Measurements from ENCODE around the gene CPOX.
"Not testable (repeated sequence)": the region's sequence is repeated elsewhere in the genome, so short reads cannot be mapped to it uniquely, and the experiment has no call there.

The CPOX gene

DNA sequence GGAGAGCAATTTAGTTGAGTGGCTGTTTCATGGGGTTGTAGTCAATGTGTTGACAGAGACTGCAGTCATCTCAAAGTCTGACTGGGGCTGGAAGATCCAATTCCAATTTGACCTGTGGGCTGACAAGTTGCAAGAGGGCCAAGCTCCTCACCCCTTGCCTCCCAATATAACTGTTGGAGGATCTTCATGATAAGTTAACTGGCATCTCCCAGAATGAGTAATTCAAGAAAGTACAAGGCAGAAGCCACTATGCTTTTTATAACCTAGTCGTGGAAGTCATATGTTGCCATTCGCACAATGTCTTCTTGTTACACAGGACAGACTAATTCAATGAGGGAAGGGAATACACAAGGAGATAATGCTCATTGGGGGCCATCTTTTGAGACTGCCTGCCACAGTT lies 32.5 kb downstream of the CPOX start:
- DNase-seq: no peak

DNA sequence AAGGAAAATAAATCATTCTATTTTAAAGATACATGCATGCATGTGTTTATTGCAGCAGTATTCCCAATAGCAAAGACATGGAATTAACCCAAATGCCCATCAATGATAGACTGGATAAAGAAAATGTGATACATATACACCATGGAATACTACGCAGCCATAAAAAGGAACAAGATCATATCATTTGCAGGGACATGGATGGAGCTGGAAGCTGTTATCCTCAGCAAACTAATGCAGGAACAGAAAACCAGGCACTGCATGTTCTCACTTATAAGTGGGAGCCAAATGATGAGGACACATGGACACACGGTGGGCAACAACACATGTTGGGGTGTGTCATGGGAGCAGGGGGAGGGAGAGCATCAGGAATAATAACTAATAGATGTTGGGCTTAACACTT lies 33.6 kb downstream of the CPOX start:
- not testable (repeated sequence) for DNase-seq

DNA sequence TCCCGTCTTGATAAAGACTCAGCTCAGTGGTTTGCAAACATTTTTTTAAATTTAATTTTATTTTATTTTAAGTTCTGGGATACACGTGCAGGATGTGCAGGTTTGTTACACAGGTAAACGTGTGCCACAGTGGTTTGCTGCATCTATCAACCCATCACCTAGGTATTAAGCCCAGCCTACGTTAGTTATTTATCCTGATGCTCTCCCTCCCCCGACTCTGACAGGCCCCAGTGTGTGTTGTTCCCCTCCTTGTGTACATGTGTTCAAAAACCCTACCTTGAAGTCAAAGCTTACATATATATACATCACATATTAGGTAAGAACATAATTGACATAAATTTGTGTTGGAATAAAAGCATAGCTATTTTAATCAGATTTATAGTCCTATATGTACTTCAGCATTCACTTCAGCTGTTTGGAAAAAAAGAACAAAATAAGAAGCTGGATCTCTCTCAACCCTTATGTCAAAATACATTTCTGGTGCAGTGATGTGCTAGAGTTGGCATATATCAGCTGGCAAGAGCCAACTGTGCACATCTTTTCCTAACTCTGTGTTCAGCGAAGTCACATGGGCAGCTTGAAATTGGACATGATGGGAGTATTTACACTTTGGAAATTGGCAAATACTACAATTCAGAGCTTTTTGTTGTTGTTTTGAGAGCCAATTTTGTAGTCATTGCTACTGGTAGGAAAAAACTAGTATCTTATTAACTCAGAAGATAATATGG lies 35.1 kb downstream of the CPOX start:
- DNase-seq: no peak

DNA sequence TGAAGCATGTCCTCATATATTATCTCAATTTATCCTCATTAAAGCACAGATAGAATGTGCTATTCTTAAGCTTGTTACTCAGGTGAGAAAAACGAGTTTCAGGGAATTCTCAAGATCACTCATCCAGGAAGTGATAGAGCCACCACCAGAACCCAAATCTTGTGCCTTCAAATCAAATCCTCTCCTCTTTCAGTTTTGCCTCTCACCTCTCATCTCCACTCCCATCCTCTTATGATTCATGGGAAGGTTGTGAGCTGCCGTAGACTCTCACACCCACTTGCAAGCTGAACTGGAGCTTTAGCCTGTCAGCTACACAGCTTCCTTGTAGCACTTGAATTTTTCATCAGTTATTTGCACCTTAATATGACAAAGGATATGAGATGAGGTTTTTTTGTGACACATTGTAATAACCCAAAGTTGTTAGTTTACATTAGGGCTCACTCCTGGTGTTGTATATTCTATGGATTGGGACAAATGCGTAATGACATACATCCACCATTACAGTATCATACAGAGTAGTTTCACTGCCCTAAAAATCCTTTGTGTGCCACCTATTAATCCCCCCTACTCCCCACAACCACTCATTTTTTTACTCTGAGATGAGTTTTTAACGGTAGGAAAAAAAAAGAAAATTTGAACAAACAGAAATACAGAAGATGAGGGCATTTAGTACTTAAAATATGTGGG lies 35.9 kb downstream of the CPOX start:
- no peak for DNase-seq

DNA sequence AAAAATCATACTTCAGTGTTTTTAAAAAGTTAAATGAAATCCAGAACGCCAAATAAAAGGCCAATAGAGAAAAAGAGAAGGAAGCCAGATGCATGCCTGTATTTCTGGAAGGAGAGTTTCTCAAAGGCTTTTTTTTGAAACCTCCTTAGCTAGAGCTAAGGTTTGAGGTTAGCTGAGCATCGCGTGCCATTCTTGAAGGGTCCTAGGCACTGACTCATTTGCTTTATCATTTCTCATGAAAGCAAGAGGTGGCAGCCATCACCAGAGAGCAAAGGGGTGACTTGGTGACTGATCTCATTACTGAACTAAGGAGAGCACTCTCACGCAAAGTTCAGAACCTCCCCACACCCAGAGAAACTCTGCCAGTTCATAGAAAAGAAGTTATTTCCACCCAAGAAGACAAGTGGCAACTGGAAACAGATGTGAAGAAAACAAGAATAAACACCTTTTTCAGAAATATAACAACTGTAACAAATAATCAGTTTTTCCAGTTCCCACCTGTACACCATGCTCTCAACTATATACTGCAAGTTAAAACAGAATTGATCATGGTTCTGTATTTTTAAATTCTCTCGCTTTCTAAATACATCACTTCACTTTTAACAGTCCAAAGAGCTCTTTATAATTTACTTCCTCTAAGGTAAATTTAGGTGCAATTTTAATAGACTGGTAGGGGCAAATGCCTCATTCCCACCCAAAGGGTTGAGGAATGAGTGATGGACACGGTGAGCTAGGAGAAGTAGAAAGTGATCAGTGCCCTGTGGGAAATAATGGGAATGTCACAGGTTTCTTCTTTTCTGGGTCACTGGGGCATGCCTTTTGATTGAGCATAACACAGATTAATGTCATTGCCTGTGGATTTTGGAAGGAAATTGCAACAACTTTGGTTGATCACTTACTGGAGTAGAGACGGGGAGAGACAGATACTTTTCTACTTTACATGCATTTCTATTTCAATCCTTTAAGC lies 37.0 kb downstream of the CPOX start:
- DNase-seq: peak; percentile 73

DNA sequence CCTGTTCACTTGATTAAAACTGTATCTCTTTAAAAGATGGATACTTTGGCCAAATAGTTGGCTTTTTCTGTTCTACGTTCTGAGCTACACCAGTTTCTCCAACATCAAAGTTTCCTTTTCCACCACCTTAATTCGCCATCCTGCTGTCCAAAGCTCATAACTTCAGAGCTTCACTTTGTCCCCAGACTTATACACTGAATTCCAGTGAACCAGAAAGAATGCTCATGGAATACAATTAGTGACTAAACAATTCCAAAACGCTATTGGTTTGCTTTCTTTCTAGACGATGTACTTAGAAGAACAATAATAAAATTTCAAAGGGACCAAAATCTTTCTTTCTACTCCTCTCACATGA lies 38.4 kb downstream of the CPOX start:
- DNase-seq: no peak

DNA sequence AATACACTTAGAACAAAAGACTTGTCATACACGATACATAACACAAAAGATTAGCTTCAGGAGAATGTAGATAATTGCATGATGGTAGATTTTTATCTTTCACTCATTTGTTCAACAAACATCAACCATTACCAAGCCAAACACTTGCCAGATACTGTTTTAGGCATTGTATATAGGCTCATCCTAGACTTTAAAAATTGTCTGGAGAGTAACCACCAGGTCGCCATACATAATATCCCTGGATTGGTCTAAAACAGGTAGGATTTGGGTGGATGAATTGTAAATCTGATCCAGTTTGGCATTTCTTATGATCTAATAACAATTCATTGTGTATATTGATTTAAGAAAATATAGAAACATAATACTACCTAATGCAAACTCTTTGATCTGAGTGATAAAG lies 38.8 kb downstream of the CPOX start:
- DNase-seq: no peak

DNA sequence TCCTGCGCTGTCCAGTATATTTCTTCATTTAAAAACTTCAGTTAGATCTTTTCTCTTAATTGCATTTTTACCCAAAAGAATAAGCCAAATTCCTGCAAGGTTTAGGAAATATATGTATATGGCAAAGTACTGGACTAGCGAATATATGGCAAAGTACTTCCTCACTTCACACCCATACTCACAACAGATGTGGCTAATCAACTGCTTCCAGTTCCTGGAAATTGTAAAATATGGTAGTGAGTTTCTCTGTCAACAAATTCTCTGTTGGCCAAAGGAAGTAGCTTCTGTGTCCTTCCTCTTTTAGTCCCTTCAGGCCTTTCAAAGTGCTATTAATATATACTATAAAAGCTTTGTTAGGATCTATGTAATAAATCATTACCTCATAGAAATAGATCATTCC lies 39.7 kb downstream of the CPOX start:
- DNase-seq: no peak

DNA sequence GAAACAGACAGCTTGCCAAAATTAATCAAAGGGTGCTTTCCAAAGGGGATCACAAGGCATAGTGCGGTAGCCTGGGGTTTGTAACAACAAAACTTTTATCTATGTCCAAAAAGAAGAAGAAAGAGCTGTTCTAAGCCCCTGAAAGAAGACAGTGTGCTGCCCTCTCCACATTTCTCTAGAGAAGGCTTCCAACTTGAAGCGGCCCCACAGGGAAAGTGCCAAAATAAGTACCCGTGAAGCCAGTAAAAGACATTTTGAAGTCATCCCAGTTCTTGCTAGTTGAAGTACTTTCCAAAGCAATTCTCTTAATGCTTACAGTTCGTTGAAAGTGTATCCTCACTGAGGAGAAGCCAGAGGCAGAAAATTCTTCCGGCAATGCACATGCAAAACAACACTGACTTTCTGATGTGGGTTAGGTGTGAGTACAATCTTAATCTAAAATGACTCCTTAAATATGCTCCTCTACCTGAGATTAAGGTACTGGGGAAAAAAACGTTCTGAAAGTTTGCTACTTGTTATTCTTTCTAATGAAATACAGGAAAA lies 40.3 kb downstream of the CPOX start:
- no peak for DNase-seq

DNA sequence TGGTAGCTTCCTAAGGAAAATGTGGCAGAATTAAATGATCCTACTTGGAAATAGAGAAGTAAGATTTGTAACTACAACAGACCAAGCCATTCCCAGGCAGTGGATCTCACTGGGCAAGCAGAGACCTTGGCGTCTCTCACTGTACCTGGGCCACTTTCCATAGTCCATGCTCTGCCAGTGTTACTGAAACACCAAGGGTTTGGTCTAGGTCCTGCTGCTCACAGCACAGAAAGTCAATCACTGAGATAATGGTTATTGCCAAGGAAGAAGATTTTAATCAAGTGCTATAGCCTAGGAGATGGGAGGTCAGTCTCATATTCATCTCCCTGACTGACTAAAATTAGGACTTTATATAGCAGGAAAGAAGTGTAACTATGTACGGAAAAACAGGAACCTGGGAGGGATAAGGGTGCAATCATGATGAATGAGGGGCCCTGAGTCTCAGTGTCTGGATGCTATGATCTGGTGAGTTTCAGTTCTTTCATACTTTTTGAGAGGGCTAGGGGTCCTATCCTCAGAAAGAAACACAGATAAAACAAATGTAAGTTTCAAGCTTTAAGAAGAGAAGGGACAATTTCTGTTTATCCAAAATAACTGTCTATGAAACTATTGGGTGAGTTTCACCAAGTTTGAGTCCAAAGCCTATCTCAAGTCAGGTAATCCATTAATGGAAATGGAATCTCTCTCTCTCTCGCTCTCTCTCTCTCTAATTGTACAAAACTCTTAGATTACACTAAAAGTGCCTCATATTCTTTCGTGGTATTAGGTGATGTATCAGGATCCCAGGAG lies 41.0 kb downstream of the CPOX start:
- DNase-seq: no peak

DNA sequence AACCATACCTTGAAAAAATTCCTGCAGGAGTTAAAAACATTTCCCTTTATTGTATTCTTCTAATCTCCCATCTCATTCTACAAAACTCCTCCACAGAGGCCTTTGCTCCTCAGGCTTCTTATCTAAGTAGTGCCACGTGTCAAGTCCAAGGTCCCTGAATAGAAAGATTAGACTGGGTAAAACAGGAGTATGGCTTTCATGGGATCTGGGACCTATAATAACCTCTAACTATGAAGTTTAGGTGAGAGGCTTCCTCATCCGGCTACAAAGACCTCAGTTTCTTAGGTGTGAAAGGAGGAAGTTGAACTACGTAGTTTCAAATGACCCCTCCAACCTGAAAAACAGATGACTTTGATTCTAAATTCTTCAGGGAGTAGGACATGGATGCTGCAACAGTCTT lies 41.7 kb downstream of the CPOX start:
- no peak for DNase-seq

DNA sequence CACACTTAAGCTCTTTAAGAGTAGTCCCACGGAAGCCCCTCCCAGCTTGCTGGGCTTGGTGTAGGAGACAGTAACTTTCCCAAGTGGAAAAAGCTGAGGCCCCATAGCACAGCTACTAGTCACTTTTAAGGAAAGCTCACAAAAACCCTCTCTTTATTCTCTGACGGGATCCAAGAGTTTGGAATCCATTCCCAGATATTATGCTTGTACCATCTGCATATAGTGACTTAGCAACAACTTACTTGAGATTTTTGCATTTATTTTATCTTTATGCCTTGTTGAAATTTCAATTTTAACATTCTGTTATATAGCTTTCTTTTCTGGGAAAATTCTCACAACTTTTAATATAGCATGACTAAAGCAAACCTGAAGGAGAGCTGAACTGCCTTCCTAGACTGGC lies 42.2 kb downstream of the CPOX start:
- DNase-seq: no peak

DNA sequence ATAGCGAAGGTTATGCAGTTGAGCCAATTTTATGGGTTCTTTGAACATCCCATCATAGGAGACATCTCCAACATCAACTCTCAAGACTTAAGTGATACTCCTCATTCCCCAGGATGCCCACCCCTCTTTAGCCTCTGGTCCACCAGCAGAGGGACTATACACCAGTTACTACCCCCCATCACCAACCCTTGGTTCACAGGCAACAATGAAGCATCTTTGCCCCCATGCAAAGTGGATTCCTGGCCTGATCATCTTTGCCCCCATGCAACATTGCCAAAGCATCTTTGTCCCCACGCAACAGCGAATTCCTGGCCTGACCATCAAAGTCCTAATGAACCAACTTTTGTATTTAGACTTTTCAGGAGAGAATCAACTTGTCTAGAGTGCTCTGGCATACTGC lies 42.6 kb downstream of the CPOX start:
- DNase-seq: no peak

DNA sequence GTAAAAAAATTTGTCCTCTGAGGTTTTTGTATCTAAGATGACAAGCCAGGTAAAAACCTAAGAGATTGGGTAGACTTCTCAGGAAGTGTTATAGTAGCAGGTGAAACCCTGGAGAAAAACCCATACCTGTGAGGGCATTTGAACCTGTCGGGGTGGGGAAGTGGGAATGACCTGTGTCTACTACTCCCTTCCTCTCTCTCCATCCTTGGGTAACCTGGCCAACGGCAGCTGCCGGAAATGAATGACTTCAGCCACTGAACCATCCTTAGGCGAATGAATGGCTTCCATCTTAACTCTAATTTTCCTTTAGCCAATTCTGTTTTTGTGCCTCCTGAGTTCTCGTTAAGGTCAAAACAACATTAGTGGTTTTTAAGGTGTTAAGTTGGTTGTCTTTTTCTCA lies 44.9 kb downstream of the CPOX start:
- no peak for DNase-seq

DNA sequence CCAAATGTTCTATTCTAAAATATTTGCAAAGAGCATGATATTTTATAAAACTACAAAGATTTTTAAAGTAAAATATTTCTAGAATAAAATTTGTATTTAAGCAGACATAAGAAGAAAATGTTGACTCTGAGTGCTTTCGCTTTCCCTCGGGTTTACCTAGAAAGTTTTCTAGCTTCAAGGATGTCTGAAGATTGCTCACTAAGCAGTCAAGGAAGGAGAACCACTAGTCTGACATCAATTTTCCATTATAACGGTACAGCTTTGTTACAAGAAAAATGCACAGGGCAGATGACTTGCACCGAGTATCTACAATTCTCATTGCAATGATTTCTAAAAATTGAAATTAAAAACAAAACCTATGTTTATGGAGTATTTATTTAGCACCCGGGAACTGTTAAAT lies 47.5 kb downstream of the CPOX start:
- DNase-seq: no peak

DNA sequence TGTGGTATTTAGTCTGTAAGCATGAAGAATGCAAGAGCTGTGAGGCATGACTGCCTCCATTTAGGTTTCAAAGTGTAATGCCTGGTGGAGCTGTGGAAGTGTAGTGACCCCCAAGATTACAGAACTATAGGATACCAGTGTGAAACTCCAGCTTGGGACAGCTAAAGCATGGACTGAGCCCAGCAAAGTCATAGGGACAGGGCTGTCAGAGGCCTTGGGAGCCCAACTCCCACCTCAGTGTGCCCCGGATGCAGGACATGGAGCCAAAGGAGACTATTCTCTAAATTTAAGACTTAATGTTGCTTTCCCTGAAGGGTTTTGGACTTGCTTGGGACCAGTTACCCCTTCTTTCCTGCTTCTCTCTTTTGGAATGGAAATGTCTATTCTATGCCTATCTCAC lies 50.8 kb downstream of the CPOX start:
- no peak for DNase-seq

DNA sequence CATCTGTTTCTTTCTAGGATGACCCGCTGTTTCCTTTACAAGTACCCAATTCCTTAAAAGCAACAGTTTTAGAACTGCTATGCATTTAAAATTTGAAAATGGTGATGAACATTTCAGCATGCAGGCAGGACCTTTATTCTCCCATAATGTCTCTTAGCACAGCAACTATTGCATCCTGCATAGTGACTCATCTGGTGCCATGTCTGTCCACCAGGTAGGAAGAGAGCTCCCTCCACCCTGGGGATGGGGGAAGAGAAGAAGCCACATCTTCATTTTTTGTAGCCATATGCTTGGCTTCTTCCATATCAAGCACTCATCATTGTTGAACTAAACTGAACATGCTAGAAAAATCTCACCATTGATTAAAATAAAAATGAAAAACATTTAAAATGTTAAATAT lies 51.7 kb downstream of the CPOX start:
- no peak for DNase-seq

DNA sequence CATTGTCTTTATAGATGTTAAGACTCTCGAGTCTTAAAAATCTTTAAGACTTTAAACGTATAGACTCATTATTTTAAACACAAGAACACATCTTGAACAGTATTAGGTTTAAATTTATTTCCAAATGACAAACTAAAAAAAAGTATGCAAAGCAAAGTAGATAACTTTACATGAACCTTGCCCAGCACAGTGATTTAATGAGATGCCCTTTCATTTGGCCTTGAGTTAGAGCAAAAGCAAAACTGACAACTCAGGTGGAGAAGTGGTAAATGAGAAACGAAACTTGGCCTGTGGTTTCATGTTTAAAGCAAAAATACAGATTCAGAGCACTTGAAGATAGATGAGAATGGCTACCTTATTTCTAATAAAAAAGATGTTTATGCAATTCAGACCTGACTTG lies 53.1 kb downstream of the CPOX start:
- DNase-seq: no peak

DNA sequence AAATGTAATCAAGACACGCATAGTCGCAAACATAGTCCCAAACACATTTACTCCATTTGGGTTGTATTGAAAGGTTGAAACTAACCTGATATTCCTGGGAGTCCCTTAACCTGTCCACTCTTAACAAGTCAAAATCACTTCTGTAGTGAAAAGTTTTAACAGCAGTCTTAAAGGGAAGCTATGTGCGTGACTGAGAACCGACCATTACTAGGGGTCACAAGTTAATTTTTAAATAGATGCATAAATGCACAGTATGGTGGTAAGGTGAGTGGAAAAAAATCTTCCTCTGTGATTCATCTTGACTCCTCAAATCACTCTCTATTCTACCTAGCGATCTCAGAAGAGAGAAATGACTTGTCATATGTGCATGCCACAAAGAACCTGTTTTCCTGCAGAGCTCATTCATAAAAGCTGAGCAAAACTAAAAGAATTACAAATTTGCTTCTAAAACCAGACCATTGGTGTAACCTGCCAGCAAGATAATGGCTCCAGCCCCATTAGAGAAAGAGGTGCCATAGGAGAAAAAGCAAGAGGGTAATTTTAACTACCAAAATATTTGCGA lies 56.9 kb downstream of the CPOX start:
- DNase-seq: no peak

DNA sequence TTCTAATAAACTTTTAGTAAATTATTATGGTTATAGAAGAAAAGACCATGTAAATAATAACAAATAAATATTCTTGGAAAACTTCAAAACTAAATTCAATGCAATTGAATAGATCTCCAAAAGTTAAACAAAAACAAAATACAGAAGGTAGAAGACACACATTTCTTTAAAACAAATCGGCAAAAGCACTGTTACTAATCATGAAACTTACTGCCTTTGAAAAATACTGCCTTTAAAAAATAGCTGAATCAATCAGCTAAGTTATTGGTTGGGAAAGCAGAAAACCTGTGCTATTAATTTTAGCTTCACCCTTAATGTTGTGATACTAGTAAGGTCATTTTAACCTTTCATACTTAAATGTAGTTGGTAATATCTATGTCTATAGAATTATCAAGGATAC lies 58.7 kb downstream of the CPOX start:
- DNase-seq: no peak

DNA sequence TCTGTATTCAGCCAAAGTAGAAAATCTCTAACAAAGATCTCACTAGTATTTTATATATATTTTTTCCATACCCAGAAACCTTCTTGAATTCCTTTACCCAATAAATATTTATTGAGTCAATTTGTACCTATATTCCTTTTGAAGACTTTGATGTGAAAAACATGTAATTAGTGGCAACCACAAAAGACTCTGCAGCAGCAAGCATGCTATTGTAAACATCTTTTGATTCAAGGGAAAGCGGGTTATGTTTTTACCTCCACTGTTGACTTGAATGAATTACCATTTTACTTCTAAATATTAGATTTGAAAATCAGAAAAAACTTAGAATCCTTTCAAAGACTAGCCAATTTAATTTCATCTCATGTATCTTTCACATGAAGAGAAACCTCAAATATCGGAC lies 59.2 kb downstream of the CPOX start:
- no peak for DNase-seq

Measured in activated CD8-positive, alpha-beta memory T cell treated with anti-CD3 and anti-CD28 coated beads, Interleukin-2, amount 50 U/mL, for 48 hours (primary cell).